Stimulated activated naive CD8-positive, alpha-beta T cell treated with anti-CD3 and anti-CD28 coated beads, Interleukin-15, Interleukin-2, amounts not matched to agents 100 U/mL and 50 U/mL, for 24 hours (primary cell): ENCODE results near the gene PDCL3.

Experiments used
- ATAC-seq: fragments of 150-1000 bp; cut with Tn5 transposase; one replicate; pipeline ENCODE4 v1.10.0; 2021
- DNase-seq: peaks from one replicate; pipeline ENCODE4 v3.0.0; 2021

The PDCL3 gene

GRCh38 chr2:100561191-100561590, 1.6 kb upstream of the PDCL3 start:
- no peak for ATAC-seq
- DNase-seq = no peak

GRCh38 chr2:100563407-100564247, 834 bp downstream of the PDCL3 start:
- no peak for ATAC-seq
- DNase-seq = no peak

- DNase-seq (no peak), ATAC-seq (no peak)
Measured at GRCh38 chr2:100568989-100569388, 6.2 kb downstream of the PDCL3 start.

GRCh38 chr2:100571668-100572067, 8.9 kb downstream of the PDCL3 start:
- DNase-seq = no peak
- ATAC-seq = no peak

GRCh38 chr2:100577777-100578176, 15.0 kb downstream of the PDCL3 start:
- ATAC-seq = no peak
- no peak for DNase-seq

GRCh38 chr2:100580367-100581276, 17.8 kb downstream of the PDCL3 start:
- ATAC-seq = peak; percentile 81
- peak; percentile 46 for DNase-seq

GRCh38 chr2:100581277-100581612, 18.5 kb downstream of the PDCL3 start:
- ATAC-seq = no peak
- DNase-seq = no peak

- ATAC-seq (no peak), DNase-seq (no peak)
Measured at GRCh38 chr2:100584816-100585215, 22.0 kb downstream of the PDCL3 start.

- DNase-seq = no peak
- ATAC-seq = peak; percentile 84
Measured at GRCh38 chr2:100588071-100588786, 25.4 kb downstream of the PDCL3 start.

GRCh38 chr2:100589527-100589926, 26.7 kb downstream of the PDCL3 start:
- ATAC-seq = no peak
- DNase-seq = no peak

GRCh38 chr2:100592226-100592625, 29.4 kb downstream of the PDCL3 start:
- ATAC-seq (no peak), DNase-seq (no peak)

- no peak for DNase-seq
- ATAC-seq = no peak
Measured at GRCh38 chr2:100596465-100596864, 33.7 kb downstream of the PDCL3 start.

- ATAC-seq = no peak
- DNase-seq = no peak
Measured at GRCh38 chr2:100599566-100599965, 36.8 kb downstream of the PDCL3 start.

- DNase-seq = no peak
Measured at GRCh38 chr2:100601661-100602060, 38.9 kb downstream of the PDCL3 start.

GRCh38 chr2:100603414-100603813, 40.6 kb downstream of the PDCL3 start:
- ATAC-seq (no peak), DNase-seq (no peak)

More at GRCh38 chr2:100601661-100602060, 38.9 kb downstream of the PDCL3 start:
- no peak for ATAC-seq

- ATAC-seq (no peak), DNase-seq (no peak)
Measured at GRCh38 chr2:100603948-100604633, 41.3 kb downstream of the PDCL3 start.

GRCh38 chr2:100606332-100606725, 43.5 kb downstream of the PDCL3 start:
- no peak for DNase-seq
- no peak for ATAC-seq

GRCh38 chr2:100606726-100607343, 44.0 kb downstream of the PDCL3 start:
- no peak for ATAC-seq
- peak; percentile 20 for DNase-seq

- ATAC-seq = peak; percentile 86
Measured at GRCh38 chr2:100610381-100610831, 47.6 kb downstream of the PDCL3 start.

GRCh38 chr2:100611079-100612029, 48.6 kb downstream of the PDCL3 start:
- ATAC-seq (no peak), DNase-seq (no peak)

More at GRCh38 chr2:100610381-100610831, 47.6 kb downstream of the PDCL3 start:
- DNase-seq = peak; percentile 75
